ENCODE data around the gene AGBL4.
"Not testable (repeated sequence)": the region's sequence is repeated elsewhere in the genome, so short reads cannot be mapped to it uniquely, and the experiment has no call there.

Gene AGBL4

GRCh38 chr1:49306507-49307070 lies 717.2 kb downstream of the AGBL4 start:
- no peak for DNase-seq (ENCODE audit: low read depth)

DNA sequence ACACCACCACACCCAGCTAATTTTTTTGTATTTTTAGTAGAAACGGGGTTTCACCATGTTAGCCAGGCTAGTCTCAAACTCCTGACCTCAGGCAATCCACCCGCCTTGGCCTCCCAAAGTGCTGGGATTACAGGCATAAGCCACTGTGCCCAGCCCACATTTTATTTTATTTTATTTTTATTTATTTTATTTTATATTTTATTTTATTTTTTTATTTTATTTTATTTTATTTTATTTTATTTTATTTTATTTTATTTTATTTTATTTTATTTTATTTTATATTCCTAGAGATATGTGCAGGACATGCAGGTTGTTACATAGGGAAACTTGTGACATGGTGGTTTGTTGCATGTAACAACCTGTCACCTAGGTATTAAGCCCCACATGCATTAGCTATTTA lies 721.4 kb downstream of the AGBL4 start:
- not testable (repeated sequence) for DNase-seq (ENCODE audit: low read depth)

GRCh38 chr1:49298304-49298703 lies 725.5 kb downstream of the AGBL4 start:
- DNase-seq (ENCODE audit: low read depth): no peak

GRCh38 chr1:49297783-49298182 lies 726.0 kb downstream of the AGBL4 start:
- DNase-seq (ENCODE audit: low read depth): no peak

DNA sequence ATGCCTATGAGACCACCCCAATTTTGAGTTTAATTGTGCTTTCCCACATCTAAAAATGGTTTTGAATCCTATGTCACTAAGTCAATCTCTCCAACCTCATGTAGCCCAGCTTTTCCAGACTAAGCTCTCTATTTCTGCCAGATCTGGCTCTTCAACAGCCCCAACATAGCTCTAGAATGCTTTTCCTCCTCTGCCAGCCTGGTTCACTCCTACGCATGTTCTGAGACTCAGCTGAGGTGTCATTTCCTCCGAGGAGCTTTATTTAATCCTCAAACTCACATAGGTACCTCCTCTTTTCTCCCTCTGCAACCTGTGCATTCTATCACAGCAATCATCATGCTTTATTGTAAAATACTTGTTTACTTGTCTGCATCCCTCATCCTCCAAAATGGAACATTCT lies 729.2 kb downstream of the AGBL4 start:
- DNase-seq (ENCODE audit: low read depth): no peak

- DNase-seq (ENCODE audit: low read depth): no peak
Measured at GRCh38 chr1:49293016-49293415, 730.7 kb downstream of the AGBL4 start.

DNA sequence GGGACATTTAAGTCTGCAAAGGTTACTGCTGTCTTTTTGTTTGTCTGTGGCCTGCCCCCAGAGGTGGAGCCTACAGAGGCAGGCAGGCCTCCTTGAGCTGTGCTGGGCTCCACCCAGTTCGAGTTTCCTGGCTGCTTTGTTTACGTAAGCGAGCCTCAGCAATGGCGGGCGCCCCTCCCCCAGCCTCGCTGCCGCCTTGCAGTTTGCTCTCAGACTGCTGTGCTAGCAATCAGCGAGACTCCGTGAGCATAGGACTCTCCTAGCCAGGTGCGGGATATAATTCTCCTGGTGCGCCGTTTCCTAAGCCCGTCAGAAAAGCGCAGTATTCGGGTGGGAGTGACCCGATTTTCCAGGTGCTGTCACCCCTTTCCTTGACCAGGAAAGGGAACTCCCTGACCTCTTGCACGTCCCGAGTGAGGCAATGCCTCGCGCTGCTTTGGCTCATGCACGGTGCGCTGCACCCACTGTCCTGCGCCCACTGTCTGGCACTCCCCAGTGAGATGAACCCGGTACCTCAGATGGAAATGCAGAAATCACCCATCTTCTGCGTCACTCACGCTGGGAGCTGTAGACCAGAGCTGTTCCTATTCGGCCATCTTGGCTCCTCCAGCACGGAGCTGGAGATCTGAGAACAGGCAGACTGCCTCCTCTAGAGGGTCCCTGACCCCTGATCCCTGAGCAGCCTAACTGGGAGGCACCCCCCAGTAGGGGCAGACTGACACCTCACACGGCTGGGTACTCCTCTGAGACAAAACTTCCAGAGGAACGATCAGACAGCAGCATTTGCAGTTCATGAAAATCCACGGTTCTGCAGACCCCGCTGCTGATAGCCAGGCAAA lies 766.3 kb downstream of the AGBL4 start:
- DNase-seq (ENCODE audit: low read depth): not testable (repeated sequence)

GRCh38 chr1:49252917-49253316 lies 770.8 kb downstream of the AGBL4 start:
- DNase-seq (ENCODE audit: low read depth): no peak

DNA sequence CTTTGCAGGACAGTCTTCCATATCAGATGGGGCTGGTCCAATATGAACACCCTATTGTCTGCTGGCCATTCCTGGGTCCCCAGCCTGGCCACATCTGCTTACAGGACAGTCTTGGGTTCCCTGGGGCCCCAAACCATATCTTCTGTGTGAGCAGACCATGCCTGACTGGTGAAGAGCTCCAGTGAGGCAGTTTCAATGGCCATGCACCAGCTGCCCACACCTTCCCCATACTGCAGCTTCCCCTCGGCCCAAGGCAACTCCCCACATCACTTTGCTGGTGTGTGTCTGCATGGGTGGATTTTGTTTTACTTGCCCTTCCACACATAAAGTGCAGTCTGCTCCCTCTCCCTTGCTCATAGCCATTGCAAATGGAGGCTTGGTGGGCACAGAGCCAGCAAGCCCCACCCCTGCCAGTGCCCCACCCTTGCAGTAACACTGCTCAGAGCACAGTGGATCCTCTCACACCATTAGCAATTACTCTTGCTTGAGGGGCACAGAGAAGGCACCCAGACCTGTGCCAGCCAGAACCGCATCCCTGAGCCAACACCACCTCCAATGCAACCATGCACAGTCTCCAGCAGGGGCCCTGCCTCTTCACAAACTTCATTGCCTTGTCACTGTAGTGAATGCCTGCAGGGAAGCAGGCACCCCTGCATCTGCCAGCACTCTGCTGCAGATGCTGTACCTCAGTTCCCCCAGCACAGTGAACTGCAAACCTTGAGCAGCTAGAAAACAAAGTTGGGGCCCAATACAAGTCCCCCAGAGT lies 772.6 kb downstream of the AGBL4 start:
- DNase-seq (ENCODE audit: low read depth): no peak

DNA sequence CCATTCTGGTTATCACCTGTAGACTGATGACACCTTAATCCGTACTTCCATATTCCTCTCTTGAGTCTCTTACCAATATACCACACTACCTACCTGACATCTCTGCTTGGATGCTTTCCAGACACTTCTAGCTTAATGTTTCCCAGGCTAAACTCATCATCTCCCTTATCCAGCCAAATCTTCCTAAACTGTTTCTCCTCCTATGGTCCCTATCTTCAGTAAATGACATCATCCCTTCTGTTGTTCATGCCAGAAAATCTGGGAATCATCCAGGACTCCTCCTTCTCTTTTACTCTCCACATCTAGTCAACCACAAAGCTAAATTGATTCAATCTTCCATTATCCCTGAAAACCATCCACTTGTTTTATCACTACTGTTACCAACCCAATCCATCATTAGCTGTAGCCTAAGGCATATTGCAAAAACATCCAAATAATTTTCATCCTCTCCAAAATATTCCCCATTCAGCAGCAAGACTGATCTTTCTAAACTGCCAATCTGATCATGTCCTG lies 783.0 kb downstream of the AGBL4 start:
- DNase-seq (ENCODE audit: low read depth): no peak

GRCh38 chr1:49234988-49235387 lies 788.8 kb downstream of the AGBL4 start:
- DNase-seq (ENCODE audit: low read depth): no peak

GRCh38 chr1:49229555-49229954 lies 794.2 kb downstream of the AGBL4 start:
- DNase-seq (ENCODE audit: low read depth): no peak

- DNase-seq (ENCODE audit: low read depth): no peak
Measured at GRCh38 chr1:49226758-49227157, 797.0 kb downstream of the AGBL4 start.

DNA sequence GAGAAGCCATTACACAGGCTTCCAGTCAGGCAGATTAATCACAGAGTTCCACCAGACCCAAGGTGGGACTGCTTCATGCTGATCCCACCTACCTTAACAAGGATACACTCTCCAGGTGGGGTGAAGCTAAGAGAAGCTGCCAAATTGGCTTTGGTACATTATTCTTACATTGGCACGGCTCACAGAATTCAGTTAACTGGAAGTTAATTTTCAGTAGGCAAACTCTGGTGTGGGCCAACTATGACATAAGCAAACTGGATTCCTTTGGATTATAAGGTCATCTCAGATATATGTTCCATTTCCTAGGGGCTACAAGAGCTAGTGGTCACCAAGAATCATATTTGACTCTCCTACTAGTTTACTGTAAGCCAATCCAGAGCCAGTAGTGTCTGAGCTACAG lies 798.3 kb downstream of the AGBL4 start:
- DNase-seq (ENCODE audit: low read depth): no peak

DNA sequence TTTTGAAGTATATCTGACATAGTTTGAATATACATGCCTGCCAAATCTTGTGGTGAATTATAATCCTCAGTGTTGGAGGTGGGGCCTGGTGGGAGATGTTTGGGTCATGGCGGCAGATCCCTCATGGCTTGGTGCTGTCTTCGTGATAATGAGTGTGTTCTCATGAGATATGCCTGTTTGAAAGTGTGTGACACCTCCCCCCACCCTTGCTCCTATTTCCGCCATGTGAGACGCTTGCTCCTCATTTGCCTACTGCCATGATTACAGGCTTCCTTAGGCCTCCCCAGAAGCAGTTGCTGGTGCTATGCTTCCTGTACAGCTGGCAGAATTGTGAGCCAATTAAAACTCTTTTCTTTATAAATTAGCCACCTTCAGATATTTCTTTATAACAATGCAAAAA lies 810.5 kb downstream of the AGBL4 start:
- DNase-seq (ENCODE audit: low read depth): no peak

- DNase-seq (ENCODE audit: low read depth): no peak
Measured at GRCh38 chr1:49208712-49209111, 815.0 kb downstream of the AGBL4 start.

GRCh38 chr1:49204720-49205119 lies 819.0 kb downstream of the AGBL4 start:
- no peak for DNase-seq (ENCODE audit: low read depth)

GRCh38 chr1:49200738-49201137 lies 823.0 kb downstream of the AGBL4 start:
- DNase-seq (ENCODE audit: low read depth): no peak

DNA sequence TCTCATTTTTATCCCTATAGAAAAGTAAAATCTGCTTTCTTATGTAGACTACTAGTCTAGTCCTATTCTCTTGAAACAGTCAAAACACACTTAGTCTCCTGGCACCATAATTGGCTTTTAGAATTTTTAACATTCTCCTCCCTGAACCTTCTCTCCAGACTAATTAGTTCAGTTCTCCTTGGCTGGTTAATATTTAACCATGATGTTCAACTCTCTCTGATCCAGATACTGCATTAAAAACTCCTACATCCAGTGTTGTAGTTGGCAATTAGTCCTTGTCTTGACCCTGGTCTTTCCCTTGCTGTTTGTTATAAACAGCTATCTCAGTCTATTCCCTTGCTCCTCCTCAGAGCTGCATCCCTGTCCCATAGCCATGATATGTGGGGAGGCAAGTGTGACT lies 824.2 kb downstream of the AGBL4 start:
- no peak for DNase-seq (ENCODE audit: low read depth)

DNA sequence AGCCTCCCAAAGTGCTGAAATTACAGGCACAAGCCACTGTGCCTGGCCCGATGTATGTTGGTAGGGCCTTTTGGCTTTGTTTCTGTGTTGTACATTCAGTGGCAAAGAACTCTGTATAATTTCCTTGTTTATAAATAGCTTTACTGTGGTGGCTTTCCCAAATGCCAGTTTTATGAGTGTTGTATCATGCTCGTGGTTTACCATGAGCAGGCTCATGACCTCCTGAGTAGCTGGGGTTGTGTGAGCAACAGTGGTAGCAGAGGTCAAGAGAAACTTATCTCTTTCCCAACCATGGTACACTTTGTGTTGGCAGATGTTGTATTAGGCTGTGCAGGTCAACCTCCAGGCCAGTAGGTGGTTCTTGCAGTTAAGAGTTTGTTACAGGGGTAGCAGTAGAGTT lies 826.7 kb downstream of the AGBL4 start:
- DNase-seq (ENCODE audit: low read depth): no peak

GRCh38 chr1:49190138-49190537 lies 833.6 kb downstream of the AGBL4 start:
- DNase-seq (ENCODE audit: low read depth): no peak

DNA sequence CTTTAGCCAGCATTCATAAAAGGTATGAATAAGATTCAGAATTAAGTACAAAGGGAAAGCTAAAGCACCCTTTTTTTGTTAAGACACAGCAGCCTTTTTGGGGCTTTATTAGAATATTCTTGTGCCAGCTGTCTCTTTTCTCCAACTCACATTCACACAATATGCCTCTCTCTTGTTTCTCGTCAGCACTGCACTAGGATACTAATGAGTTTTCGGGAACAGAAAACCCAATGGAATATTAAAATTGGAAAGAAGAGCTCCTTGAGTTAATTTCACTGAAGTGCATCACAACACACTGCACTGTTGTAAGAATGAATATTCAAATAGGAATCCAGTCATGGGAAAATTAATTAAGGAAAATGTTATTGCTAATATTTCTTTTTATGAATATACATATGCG lies 836.7 kb downstream of the AGBL4 start:
- DNase-seq (ENCODE audit: low read depth): no peak

DNA sequence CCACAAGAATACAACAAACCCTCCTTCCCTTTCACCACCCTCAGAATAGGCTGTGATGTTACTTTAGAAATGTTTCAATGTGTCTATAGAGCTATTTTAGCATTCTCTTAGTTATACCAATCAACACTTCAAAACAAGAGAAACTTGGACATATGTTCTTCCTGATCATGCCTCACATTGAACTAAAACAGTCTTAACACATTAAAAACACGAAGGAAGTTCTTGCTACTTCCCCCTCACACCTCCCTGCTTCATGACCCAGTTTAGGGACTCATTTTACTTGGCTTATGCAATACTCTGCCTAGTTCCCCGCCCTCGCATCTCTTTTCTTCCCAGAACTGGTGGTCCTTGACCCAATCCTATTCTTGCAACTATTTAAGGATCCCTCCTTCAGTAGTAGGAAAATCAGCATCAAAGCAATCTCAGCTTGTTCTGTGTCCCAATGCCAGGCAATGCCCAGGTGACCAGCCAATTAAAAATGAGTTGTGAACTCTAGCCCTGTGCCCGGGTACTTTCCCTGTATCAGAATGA lies 838.2 kb downstream of the AGBL4 start:
- DNase-seq (ENCODE audit: low read depth): no peak
